Right lobe of liver (tissue), 4 donors: ENCODE data around the gene PGAP6.

Experiments
- CTCF ChIP-seq, 4 donors: fragments of 200-600 bp in 3 of 4; fragments of 450-650 bp in 1 of 4; IDR thresholded peaks; one replicate each; pipeline versions ENCODE4 v1.5.1 to v1.8.0; 2016 to 2022; ENCODE audit warnings: antibody characterized with exemption in 4 of 4, mild to moderate bottlenecking in 2 of 4
- POLR2A ChIP-seq: fragments of 450-650 bp; IDR thresholded peaks from one replicate; pipeline ENCODE4 v1.6.1; 2017; ENCODE audit warnings: antibody characterized with exemption, mild to moderate bottlenecking
- donor health status: DM: no; HTN: no; CAD: no.
- donor health status: DM: no; HTN: no; CAD: no.
- donor health status: DM: no; HTN: yes; CAD: no.

GRCh38 chr16:398561-399339 lies 17.0 kb upstream of the PGAP6 start:
- TF ChIP-seq CTCF (IDR thresholded peaks at IDR 0.05) (no peak), POLR2A (no peak)
